Fibroblast of peridontal ligament (primary cell): Measurements from ENCODE around the gene GKAP1.
"Not testable (repeated sequence)": the region's sequence is repeated elsewhere in the genome, so short reads cannot be mapped to it uniquely, and the experiment has no call there.

Experiments
- DNase-seq: peaks from one replicate; pipeline ENCODE4 v3.0.0-alpha.2; 2010; ENCODE audit errors: extremely low read depth

Gene GKAP1

GRCh38 chr9:83728591-83729368 is 88.8 kb downstream of the GKAP1 start:
- DNase-seq = not testable (repeated sequence)

GRCh38 chr9:83724436-83724835 is 93.1 kb downstream of the GKAP1 start:
- no peak for DNase-seq

- no peak for DNase-seq
Measured at GRCh38 chr9:83722726-83723495, 94.7 kb downstream of the GKAP1 start.

GRCh38 chr9:83721509-83721908 is 96.1 kb downstream of the GKAP1 start:
- no peak for DNase-seq

GRCh38 chr9:83715794-83716193 is 101.8 kb downstream of the GKAP1 start:
- no peak for DNase-seq

- no peak for DNase-seq
Measured at GRCh38 chr9:83715221-83715620, 102.3 kb downstream of the GKAP1 start.

- peak; percentile 9 for DNase-seq
Measured at GRCh38 chr9:83714329-83714728, 103.2 kb downstream of the GKAP1 start.

- DNase-seq = peak; percentile 67
Measured at GRCh38 chr9:83708515-83709158, 108.9 kb downstream of the GKAP1 start.

- peak; percentile 95 for DNase-seq
Measured at GRCh38 chr9:83707768-83708514, 109.6 kb downstream of the GKAP1 start, which contains the start of gene UBQLN1. TSS of gene UBQLN1 (minus strand) at chr9:83707958. CDS start at chr9:83707679, 279 bp downstream.

GRCh38 chr9:83707518-83707767 is 110.1 kb downstream of the GKAP1 start:
- no peak for DNase-seq

GRCh38 chr9:83706676-83707517 is 110.7 kb downstream of the GKAP1 start:
- DNase-seq = peak; percentile 17

- not testable (repeated sequence) for DNase-seq
Measured at GRCh38 chr9:83705219-83705651, 112.3 kb downstream of the GKAP1 start.

GRCh38 chr9:83701769-83702168 is 115.8 kb downstream of the GKAP1 start:
- peak; percentile 55 for DNase-seq

- no peak for DNase-seq
Measured at GRCh38 chr9:83701286-83701685, 116.3 kb downstream of the GKAP1 start.

GRCh38 chr9:83699615-83700014 is 118.0 kb downstream of the GKAP1 start:
- DNase-seq = no peak

- no peak for DNase-seq
Measured at GRCh38 chr9:83698976-83699585, 118.5 kb downstream of the GKAP1 start.

- DNase-seq = no peak
Measured at GRCh38 chr9:83691492-83691891, 126.1 kb downstream of the GKAP1 start.
